ENCODE data around the gene ZNF672. TPM values are rescaled to one million over a fixed set of nuclear protein-coding genes. Genes with fewer than 3 reads are reported as not detected.

Gene ZNF672
- total RNA-seq, 1 donor from 2014 or later, result 28.7 TPM

DNA sequence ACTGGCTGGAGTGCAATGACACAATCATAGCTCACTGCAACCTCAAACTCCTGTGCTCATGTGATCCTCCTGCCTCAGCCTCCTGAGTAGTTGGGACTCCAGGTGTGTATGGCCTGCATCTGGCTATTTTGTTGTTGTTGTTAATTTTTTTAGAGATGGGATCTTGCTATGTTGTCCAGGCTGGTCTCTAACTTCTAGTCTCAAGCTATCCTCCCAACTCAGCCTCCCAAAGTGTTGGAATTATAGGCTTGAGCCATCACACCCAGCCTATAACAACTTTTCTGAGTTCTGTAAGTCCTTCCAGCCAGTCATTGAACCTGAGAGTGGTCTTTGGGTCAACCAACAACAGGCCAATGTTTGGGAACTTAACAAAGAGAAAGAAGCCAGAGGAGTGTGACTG, 56.8 kb downstream of the ZNF672 start:
- no peak for DNase-seq (ENCODE audit: low read depth)
- H3K36me3 ChIP-seq (ENCODE audit: control insufficient read depth, insufficient read depth, low read length), result no peaks in the 10 kb centered on the region
- H3K27me3 ChIP-seq (ENCODE audit: control insufficient read depth, insufficient read depth, low read length), result no peaks in the 10 kb centered on the region
- TF ChIP-seq, protein P1, sequence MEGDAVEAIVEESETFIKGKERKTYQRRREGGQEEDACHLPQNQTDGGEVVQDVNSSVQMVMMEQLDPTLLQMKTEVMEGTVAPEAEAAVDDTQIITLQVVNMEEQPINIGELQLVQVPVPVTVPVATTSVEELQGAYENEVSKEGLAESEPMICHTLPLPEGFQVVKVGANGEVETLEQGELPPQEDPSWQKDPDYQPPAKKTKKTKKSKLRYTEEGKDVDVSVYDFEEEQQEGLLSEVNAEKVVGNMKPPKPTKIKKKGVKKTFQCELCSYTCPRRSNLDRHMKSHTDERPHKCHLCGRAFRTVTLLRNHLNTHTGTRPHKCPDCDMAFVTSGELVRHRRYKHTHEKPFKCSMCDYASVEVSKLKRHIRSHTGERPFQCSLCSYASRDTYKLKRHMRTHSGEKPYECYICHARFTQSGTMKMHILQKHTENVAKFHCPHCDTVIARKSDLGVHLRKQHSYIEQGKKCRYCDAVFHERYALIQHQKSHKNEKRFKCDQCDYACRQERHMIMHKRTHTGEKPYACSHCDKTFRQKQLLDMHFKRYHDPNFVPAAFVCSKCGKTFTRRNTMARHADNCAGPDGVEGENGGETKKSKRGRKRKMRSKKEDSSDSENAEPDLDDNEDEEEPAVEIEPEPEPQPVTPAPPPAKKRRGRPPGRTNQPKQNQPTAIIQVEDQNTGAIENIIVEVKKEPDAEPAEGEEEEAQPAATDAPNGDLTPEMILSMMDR (IDR thresholded peaks at IDR 0.05; ENCODE audit: insufficient read depth, low read length, poor library complexity, severe bottlenecking), result no peak
- no peak overlapping the region for H3K4me3 ChIP-seq (ENCODE audit: low read depth, low read length)

DNA sequence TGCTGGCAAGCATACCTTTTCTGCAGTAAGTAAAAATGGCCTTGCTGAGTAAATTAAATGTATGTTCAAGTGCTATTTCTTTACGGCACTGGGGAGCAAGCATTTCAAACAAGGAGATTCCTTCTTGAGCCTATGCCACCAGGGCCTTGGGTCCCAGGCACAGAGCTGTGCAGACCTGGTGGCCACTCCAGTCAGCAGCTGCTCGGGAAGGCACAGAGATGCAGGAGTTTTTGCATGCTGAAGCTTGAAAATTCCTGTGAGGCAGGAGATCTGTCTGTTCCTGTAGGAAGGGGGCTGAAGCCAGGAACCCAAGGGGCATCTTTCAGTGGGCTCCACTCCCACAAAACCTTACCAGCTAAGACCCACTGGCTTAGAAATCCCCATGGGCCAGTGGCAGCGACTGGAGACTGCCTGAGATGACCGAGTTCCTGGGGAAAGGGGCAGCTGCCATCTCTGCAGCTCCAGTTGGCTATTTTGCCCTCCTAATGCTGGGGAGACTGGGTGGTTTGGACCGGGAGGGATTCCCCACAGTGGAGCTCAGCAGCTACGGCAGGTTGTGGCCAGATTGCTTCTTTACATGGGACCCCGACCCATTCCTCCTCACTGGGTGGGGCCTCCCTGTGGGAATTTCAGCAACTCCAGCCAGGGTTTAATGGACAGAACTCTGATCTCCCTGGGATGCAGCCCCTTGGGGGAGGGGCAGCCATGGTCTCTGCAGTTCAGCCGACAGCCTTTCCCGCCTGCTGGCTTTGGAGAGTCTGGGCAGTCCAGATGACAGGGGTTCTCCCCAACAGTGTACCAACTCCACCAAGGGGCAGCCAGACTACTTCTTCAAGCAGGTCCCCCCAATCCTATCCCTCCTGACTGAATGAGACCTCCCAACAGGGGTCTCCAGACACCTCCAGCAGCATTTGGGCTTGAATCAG, 59.7 kb downstream of the ZNF672 start:
- Histone ChIP-seq H3K27me3 (ENCODE audit: control insufficient read depth, insufficient read depth, low read length) (no peaks in the 10 kb centered on the region), H3K4me3 (ENCODE audit: low read depth, low read length) (no peak overlapping the region), H3K36me3 (ENCODE audit: control insufficient read depth, insufficient read depth, low read length) (no peaks in the 10 kb centered on the region)
- TF ChIP-seq, protein P1 (IDR thresholded peaks at IDR 0.05; ENCODE audit: insufficient read depth, low read length, poor library complexity, severe bottlenecking), result no peak
- no peak for DNase-seq (ENCODE audit: low read depth)

Other genes starting within 250 kb of the ZNF672 start
- not detected in 2 replicates for gene OR2T10, start 240.5 kb upstream of the ZNF672 start, total RNA-seq
- not detected in 2 replicates for gene OR2T11, start 203.1 kb upstream of the ZNF672 start, total RNA-seq
- gene OR2T35, start 192.9 kb upstream of the ZNF672 start, total RNA-seq, result not detected in 2 replicates
- not detected in 2 replicates for gene OR2T27, start 182.7 kb upstream of the ZNF672 start, total RNA-seq
- gene OR14I1, start 135.5 kb upstream of the ZNF672 start, total RNA-seq, result not detected in 2 replicates
- gene LYPD8, start 82.5 kb upstream of the ZNF672 start, total RNA-seq, result not detected in 2 replicates
- gene SH3BP5L, start 12.3 kb upstream of the ZNF672 start, total RNA-seq, result 36.1 and 38.3 TPM in 2 replicates
- gene ZNF692, start 20.9 kb downstream of the ZNF672 start, total RNA-seq, result 20.4 and 32.0 TPM in 2 replicates
- gene PGBD2, start 68.0 kb downstream of the ZNF672 start, total RNA-seq, result 6.8 and 8.2 TPM in 2 replicates